Breast epithelium (tissue), 4 donors: Measurements from ENCODE around the gene RNF113B. TPM values are rescaled to one million over a fixed set of nuclear protein-coding genes. Genes with fewer than 3 reads are reported as not detected.

Source experiments
- DNase-seq, 2 donors: peaks; one replicate each; pipeline ENCODE4 v3.0.0-alpha.2; 2019; ENCODE audit warnings: low spot score in 2 of 2
- H3K27ac ChIP-seq, 2 donors: fragments of 200-600 bp; sonication (generic) in 1 of 2; one replicate each; pipeline ENCODE4 v1.5.1; 2016 to 2019; ENCODE audit warnings: mild to moderate bottlenecking in 1 of 2
- H3K27me3 ChIP-seq, 2 donors: fragments of 200-600 bp; sonication (generic) in 1 of 2; one replicate each; pipeline versions ENCODE4 v1.5.1 to v1.6.0; 2017 to 2019; ENCODE audit warnings: control low read depth in 1 of 2, mild to moderate bottlenecking in 1 of 2
- H3K36me3 ChIP-seq: fragments of 200-600 bp; one replicate; pipeline ENCODE4 v1.5.1; 2019
- H3K4me1 ChIP-seq, 2 donors: fragments of 200-600 bp; sonication (generic); one replicate each; pipeline ENCODE4 v1.5.1; 2016 to 2019; ENCODE audit warnings: control low read depth in 1 of 2
- H3K4me3 ChIP-seq, 3 donors: fragments of 200-600 bp; sonication (generic); 1 replicate in 2 of 3; 2 replicates in 1 of 3; pipeline ENCODE4 v1.5.1; 2016 to 2019; ENCODE audit warnings: mild to moderate bottlenecking in 3 of 3, moderate library complexity in 2 of 3
- H3K9me3 ChIP-seq, 2 donors: fragments of 200-600 bp; sonication (generic) in 1 of 2; one replicate each; pipeline ENCODE4 v1.5.1; 2016 to 2019; ENCODE audit warnings: control low read depth in 1 of 2
- CTCF ChIP-seq, 3 donors: fragments of 450-650 bp; IDR thresholded peaks; one replicate each; pipeline ENCODE4 v1.5.1; 2016 to 2017; ENCODE audit warnings: antibody characterized with exemption in 3 of 3, mild to moderate bottlenecking in 3 of 3, moderate library complexity in 3 of 3
- POLR2A ChIP-seq: fragments of 450-650 bp; IDR thresholded peaks from one replicate; pipeline ENCODE4 v1.6.1; 2016; ENCODE audit warnings: antibody characterized with exemption, mild to moderate bottlenecking, moderate library complexity
- POLR2AphosphoS5 ChIP-seq, 3 donors: sonication (generic); formaldehyde crosslinking; IDR thresholded peaks; one replicate each; pipeline ENCODE4 v1.6.1; 2017; ENCODE audit warnings: antibody characterized with exemption in 3 of 3
- intact Hi-C: fragments of 100-400 bp; cut with DNase I; formaldehyde crosslinking; loops from one replicate; pipeline ENCODE4 v1.15.1; 2023; ENCODE audit warnings: low total_unique reads
- total RNA-seq, 3 donors: library from RNA; depleted of rRNA; stranded (reverse); fragments of >200 nt; gene quantifications; one replicate each; pipeline ENCODE4 v1.1.0, GENCODE V29; 2016

Gene RNF113B
- total RNA-seq, 3 donors from 2014 or later = not detected

DNA sequence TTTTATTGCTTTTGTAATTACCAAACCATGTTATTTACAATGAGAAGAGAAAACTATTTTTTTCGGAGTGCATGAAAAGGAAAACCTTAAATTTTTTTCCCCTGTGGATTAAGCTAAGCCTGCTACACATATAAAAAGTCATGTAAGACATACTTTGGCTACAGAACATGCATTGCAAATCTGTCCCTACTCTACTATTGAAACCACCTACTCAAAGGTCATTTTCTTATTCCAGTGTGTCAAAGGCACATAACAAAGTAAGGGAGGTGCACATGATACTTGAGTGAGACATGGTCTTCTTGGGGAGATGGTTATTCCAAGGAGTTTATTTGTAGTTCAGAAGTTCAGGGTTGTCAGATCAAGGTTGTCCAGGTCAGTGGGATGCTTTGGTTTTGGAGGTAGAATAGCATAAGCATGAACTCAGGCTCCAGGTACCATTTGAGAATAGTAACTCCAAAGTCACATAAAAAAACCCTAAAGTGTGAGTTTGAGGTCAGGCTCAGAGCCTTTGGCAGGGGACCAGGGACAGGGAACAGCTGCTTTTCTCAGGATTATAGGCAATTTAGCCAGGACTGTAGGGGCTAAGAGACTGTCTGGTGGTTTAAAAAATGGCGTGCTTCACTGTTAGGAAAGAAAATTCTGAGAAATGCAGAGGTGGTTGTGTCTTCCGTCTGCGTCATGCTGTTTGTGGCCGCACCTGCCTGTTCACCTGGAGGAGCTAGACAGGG is 18.7 kb downstream of the RNF113B start:
- Histone ChIP-seq H3K4me3 (no peak overlapping the region), H3K27ac (no peak overlapping the region), H3K9me3 (no peaks in the 10 kb centered on the region), H3K4me1 (no peaks in the 10 kb centered on the region), H3K36me3 (no peaks in the 10 kb centered on the region), H3K27me3 (no peaks in the 10 kb centered on the region)
- TF ChIP-seq POLR2A (no peak), POLR2AphosphoS5 (IDR thresholded peaks at IDR 0.05) (no peak), CTCF (IDR thresholded peaks at IDR 0.05) (no peak)
- no peak for DNase-seq
- intact Hi-C loops = no loop called here

DNA sequence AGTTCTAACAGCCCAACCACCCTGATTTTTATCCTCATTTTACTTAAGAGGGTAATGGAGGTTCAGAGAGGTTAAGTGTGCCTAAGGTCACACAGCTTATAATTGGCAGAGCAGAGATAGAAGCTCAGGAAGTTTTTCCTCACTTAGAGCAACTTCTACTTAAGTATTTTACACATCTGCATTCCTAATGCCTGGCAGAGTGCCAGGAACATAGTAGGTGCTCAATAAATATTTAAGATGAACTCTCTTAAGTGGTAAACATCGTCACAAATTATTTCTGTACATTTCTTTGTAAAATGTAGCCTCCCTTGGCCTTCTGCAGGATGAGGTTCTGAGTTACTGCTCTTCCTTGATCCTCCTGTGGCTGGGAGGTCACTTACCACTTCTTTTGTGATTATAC is 19.5 kb downstream of the RNF113B start:
- no peaks in the 10 kb centered on the region for H3K36me3 ChIP-seq
- no peaks in the 10 kb centered on the region for H3K27me3 ChIP-seq
- DNase-seq = no peak
- no peak for TF ChIP-seq CTCF (IDR thresholded peaks at IDR 0.05)
- no peak for TF ChIP-seq POLR2AphosphoS5 (IDR thresholded peaks at IDR 0.05)
- no peak for TF ChIP-seq POLR2A
- intact Hi-C loops = no loop called here
- no peak overlapping the region for H3K27ac ChIP-seq
- no peaks in the 10 kb centered on the region for H3K9me3 ChIP-seq
- H3K4me3 ChIP-seq = no peak overlapping the region
- no peaks in the 10 kb centered on the region for H3K4me1 ChIP-seq

DNA sequence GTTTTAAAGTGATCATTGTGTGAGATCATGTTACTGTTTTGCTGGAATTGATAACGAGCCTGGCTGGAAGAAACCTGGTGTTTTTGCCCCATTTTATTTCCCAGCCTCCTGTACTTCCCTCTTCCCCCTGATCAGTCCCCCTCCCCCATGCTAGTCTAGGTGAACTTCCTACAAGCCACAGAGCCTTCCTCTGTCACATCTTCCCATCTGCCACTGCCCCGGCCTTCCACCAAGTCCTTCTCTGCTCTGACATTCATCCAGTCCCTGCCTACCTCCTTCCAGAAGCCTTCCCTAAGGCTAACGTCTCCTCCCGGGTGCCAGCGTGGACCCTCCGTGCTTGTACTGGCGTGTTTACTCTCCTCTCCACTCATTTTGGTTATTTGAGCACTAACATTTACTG is 19.9 kb downstream of the RNF113B start:
- Histone ChIP-seq H3K27me3 (no peaks in the 10 kb centered on the region), H3K9me3 (no peaks in the 10 kb centered on the region), H3K4me1 (no peaks in the 10 kb centered on the region), H3K27ac (no peak overlapping the region), H3K36me3 (no peaks in the 10 kb centered on the region), H3K4me3 (no peak overlapping the region)
- intact Hi-C loops = no loop called here
- TF ChIP-seq POLR2AphosphoS5 (IDR thresholded peaks at IDR 0.05) (no peak), CTCF (IDR thresholded peaks at IDR 0.05) (no peak), POLR2A (no peak)
- DNase-seq = no peak

DNA sequence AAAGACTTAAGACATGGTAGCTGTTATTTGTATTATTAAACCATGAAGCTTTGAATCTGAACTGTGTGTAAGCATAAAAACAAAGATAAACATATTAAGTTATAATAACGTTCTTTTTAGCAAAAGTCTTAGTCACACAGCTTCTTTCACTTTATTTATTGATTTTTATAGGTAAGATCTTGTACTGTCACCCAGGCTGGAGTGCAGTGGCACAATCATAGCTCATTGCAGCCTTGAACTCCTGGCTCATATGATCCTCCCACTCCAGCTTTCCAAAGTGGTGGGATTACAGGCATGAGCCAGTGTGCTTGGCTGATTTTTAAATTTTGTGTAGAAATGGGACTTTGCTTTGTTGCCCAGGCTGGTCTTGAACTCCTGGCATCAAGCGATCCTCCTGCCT is 20.8 kb downstream of the RNF113B start:
- H3K4me1 ChIP-seq = no peaks in the 10 kb centered on the region
- no peaks in the 10 kb centered on the region for H3K27me3 ChIP-seq
- no peak for DNase-seq
- no peaks in the 10 kb centered on the region for H3K9me3 ChIP-seq
- H3K4me3 ChIP-seq = no peak overlapping the region
- no peaks in the 10 kb centered on the region for H3K36me3 ChIP-seq
- no peak for TF ChIP-seq CTCF (IDR thresholded peaks at IDR 0.05)
- TF ChIP-seq POLR2A = no peak
- no peak overlapping the region for H3K27ac ChIP-seq
- intact Hi-C loops = no loop called here

DNA sequence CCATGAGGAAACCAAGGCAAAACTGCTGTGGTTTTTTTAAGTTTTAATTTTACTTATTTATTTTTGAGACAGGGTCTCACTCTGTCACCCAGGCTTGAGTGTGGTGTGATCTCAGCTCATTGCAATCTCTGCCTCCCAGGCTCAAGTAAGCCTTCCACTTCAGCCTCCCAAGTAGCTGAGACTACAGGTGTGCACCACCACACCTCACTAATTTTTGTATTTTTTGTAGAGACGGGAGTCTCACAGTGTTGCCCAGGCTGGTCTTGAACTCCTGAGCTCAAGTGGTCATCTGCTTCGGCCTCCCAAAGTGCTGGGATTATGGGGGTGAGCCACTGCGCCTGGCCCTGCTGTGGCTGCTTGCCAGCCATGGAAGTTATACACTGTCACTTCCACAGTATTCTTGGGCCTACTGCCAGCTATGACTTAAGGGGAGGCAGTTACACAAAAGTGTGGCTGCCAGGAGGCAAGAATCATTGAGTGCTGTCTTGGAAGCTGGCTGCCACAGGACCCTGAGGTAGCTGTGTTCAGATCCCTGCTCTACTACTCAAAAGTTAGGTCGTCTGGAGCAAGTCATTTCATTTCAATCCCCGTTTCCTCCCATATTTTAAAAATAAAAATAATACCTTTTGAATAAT is 21.5 kb downstream of the RNF113B start:
- no peaks in the 10 kb centered on the region for H3K9me3 ChIP-seq
- no peak overlapping the region for H3K27ac ChIP-seq
- intact Hi-C loops = no loop called here
- no peak for TF ChIP-seq POLR2A
- no peak for TF ChIP-seq CTCF (IDR thresholded peaks at IDR 0.05)
- no peak for TF ChIP-seq POLR2AphosphoS5 (IDR thresholded peaks at IDR 0.05)
- H3K27me3 ChIP-seq = no peaks in the 10 kb centered on the region
- no peaks in the 10 kb centered on the region for H3K4me1 ChIP-seq
- H3K36me3 ChIP-seq = no peaks in the 10 kb centered on the region
- no peak for DNase-seq
- H3K4me3 ChIP-seq = no peak overlapping the region
